Ishikawa (cell line): ENCODE measurements around the gene VAV1.

Experiments
- CEBPB ChIP-seq: IDR thresholded peaks from 2 replicates; pipeline ENCODE4 v1.6.1; 2012
- CREB1 ChIP-seq: IDR thresholded peaks from 2 replicates; pipeline ENCODE4 v1.6.1; 2012; ENCODE audit warnings: low read depth
- EGR1 ChIP-seq: IDR thresholded peaks from 2 replicates; pipeline ENCODE4 v1.6.1; 2012
- EP300 ChIP-seq: IDR thresholded peaks from 2 replicates; pipeline ENCODE4 v1.6.1; 2012; ENCODE audit warnings: borderline replicate concordance
- FOXM1 ChIP-seq: IDR thresholded peaks from 2 replicates; pipeline ENCODE4 v1.6.1; 2012; ENCODE audit warnings: low read depth, borderline replicate concordance
- MAX ChIP-seq: IDR thresholded peaks from 2 replicates; pipeline ENCODE4 v1.6.1; 2012
- NFIC ChIP-seq: IDR thresholded peaks from 2 replicates; pipeline ENCODE4 v1.6.1; 2012
- RAD21 ChIP-seq: IDR thresholded peaks from 2 replicates; pipeline ENCODE4 v1.6.1; 2012; ENCODE audit warnings: low read depth
- TAF1 ChIP-seq: IDR thresholded peaks from 2 replicates; pipeline ENCODE4 v1.6.1; 2012; ENCODE audit warnings: low read depth, mild to moderate bottlenecking
- TCF12 ChIP-seq: IDR thresholded peaks from 2 replicates; pipeline ENCODE4 v1.6.1; 2012; ENCODE audit warnings: low read depth
- TEAD4 ChIP-seq: IDR thresholded peaks from 2 replicates; pipeline ENCODE4 v1.6.1; 2012
- USF1 ChIP-seq: IDR thresholded peaks from 2 replicates; pipeline ENCODE4 v1.6.1; 2012
- YY1 ChIP-seq: IDR thresholded peaks from 2 replicates; pipeline ENCODE4 v1.6.1; 2012; ENCODE audit warnings: low read depth
- ZBTB7A ChIP-seq: IDR thresholded peaks from 2 replicates; pipeline ENCODE4 v1.6.1; 2012; ENCODE audit warnings: low read depth
- TF ChIP-seq, protein P1 (sequence below): IDR thresholded peaks from 2 replicates; pipeline ENCODE4 v1.6.1; 2012; ENCODE audit warnings: low read depth, mild to moderate bottlenecking

Gene VAV1

GRCh38 chr19:6828698-6829633 lies 56.5 kb downstream of the VAV1 start:
- TF ChIP-seq NFIC (no peak), CREB1 (no peak), YY1 (peak; percentile 41; the same call in 1 of the 2 replicates), MAX (peak; percentile 63), TCF12 (peak; percentile 50), TEAD4 (no peak)

- TF ChIP-seq FOXM1 (no peak), NFIC (no peak), MAX (no peak), EGR1 (no peak), RAD21 (no peak), TAF1 (no peak), EP300 (no peak), TCF12 (no peak), TEAD4 (no peak), YY1 (no peak), CREB1 (no peak), USF1 (no peak), ZBTB7A (no peak)
- TF ChIP-seq, protein P1, sequence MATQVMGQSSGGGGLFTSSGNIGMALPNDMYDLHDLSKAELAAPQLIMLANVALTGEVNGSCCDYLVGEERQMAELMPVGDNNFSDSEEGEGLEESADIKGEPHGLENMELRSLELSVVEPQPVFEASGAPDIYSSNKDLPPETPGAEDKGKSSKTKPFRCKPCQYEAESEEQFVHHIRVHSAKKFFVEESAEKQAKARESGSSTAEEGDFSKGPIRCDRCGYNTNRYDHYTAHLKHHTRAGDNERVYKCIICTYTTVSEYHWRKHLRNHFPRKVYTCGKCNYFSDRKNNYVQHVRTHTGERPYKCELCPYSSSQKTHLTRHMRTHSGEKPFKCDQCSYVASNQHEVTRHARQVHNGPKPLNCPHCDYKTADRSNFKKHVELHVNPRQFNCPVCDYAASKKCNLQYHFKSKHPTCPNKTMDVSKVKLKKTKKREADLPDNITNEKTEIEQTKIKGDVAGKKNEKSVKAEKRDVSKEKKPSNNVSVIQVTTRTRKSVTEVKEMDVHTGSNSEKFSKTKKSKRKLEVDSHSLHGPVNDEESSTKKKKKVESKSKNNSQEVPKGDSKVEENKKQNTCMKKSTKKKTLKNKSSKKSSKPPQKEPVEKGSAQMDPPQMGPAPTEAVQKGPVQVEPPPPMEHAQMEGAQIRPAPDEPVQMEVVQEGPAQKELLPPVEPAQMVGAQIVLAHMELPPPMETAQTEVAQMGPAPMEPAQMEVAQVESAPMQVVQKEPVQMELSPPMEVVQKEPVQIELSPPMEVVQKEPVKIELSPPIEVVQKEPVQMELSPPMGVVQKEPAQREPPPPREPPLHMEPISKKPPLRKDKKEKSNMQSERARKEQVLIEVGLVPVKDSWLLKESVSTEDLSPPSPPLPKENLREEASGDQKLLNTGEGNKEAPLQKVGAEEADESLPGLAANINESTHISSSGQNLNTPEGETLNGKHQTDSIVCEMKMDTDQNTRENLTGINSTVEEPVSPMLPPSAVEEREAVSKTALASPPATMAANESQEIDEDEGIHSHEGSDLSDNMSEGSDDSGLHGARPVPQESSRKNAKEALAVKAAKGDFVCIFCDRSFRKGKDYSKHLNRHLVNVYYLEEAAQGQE: no peak
These were observed 59.9 kb downstream of the VAV1 start for GRCh38 chr19:6832412-6832811.

GRCh38 chr19:6833166-6833790 lies 60.8 kb downstream of the VAV1 start:
- no peak for TF ChIP-seq RAD21

DNA sequence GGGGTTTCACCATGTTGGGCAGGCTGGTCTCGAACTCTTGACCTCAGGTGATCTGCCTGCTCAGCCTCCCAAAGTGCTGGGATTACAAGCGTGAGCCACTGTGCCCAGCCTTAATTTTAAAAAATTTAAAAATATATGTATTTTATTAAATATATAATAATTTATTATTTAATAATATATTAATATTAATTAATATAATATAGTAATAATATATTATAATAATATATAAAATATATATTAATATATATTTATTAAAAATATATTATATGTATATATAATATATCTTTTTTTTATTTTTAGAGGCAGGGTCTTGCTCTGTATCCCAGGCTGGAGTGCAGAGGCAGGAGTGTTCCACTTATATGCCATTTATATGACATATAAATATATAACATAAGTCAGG lies 61.9 kb downstream of the VAV1 start:
- no peak for TF ChIP-seq CREB1
- no peak for TF ChIP-seq YY1
- no peak for TF ChIP-seq TAF1
- no peak for TF ChIP-seq USF1
- TF ChIP-seq EP300: no peak
- TF ChIP-seq FOXM1: no peak
- no peak for TF ChIP-seq ZBTB7A
- TF ChIP-seq EGR1: no peak
- TF ChIP-seq RAD21: no peak
- no peak for TF ChIP-seq MAX
- TF ChIP-seq TCF12: no peak
- no peak for TF ChIP-seq CEBPB
- no peak for TF ChIP-seq NFIC
- TF ChIP-seq TEAD4: no peak
- TF ChIP-seq, protein P1: no peak

DNA sequence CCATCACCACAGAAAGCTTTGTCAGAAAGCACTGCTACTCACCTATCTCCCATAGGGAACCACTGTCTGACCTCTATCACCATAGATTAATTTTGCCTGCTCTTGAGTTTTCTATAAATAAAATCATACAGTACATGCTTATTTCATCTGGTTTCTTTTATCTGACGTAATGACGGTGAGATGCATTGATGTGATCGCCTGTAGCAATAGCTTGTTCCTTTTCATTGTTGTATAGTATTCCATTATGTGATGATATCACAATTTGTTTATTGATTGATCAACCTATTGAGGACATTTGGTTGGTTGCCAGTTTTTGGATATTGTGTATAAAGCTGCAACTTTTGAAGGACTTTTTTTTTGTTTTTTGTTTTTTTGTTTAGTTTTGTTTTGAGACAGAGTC lies 63.0 kb downstream of the VAV1 start:
- TF ChIP-seq TCF12 (no peak), USF1 (no peak), YY1 (no peak), CREB1 (no peak), CEBPB (no peak), MAX (no peak), TAF1 (no peak)
